ENCODE results near the gene C2CD2.

Gene C2CD2

DNA sequence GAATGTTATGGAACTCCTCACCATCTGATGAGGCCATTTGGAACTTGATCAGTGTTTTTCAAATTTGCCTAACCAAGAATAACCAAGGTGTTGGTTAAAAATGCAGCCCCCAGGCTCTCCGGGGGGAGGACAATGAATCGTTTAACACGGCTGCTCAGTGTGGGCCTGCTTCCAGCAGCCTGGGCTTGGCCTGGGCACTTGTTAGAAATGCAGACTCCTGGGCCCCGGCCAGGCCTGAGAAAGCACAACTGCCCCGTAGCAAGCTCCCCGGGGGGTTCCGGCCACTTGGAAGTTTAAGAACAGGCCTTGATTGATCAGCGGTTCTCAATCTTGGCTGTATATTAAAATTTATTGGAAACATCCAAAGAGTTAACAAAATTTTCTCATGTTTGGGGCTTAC, 22.8 kb upstream of the C2CD2 start:
- DNase-seq (ENCODE audit: low read depth): no peak
- no peak overlapping the region for H3K4me3 ChIP-seq (ENCODE audit: low read depth, low read length)

DNA sequence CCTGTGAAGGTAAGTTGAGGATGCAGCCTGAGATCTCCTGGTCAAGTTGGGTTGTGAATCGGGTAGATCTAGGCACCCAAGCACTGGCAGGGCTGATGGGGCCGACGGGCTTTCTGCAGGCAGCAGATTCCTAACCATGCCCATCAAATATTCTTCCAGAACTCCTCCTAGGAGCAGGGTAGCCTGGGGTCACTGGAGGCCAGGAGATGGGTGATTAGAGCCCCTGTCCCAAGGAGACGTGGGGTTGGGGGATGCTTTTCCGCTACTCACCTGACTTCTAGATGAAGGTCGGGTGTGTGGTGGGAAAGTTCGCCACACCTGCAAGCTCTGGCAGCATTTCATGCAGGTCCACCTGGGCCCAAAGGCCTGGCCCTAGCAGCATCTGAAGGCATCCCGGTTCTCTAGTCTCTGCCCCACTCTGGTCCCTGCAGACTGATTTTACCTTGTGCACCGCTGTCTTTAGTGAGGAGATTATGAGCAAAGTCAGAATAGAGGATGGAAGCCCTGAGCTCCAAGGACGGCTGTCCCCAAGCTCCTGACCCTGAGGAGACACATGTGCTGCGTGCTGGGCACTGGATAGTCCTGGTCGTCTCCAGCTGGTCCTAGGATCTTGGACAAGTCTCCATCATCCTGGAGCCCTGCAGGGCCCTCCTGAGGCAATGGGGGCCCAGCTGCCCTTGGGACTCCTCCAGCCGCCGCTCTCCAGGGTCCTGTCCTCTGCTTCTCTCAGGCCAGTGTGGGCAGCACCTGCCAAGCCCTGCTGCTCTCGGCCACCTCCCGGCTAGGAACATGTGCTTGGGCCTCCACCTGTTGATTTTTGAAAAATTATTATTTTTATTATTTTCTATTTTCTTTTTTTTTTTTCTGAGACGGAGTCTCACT, 21.8 kb upstream of the C2CD2 start:
- no peak for DNase-seq (ENCODE audit: low read depth)
- H3K4me3 ChIP-seq (ENCODE audit: low read depth, low read length): no peak overlapping the region

DNA sequence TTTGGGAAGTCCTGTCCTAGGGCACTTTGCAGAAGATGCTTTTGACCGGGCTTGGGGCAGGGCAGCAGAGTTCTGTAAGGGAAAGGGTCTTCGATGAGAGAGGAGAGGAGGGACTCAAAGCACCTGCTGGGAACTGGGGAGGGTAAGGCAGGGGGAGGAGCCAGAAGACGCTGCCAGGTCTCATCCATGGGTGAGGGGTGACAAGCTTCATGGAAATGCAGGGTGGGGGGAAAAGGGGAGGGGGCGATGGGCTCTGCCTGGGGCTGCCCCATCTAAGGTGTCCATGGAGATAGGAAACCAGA, 20.9 kb upstream of the C2CD2 start:
- H3K4me3 ChIP-seq (ENCODE audit: low read depth, low read length): no peak overlapping the region
- DNase-seq (ENCODE audit: low read depth): no peak

DNA sequence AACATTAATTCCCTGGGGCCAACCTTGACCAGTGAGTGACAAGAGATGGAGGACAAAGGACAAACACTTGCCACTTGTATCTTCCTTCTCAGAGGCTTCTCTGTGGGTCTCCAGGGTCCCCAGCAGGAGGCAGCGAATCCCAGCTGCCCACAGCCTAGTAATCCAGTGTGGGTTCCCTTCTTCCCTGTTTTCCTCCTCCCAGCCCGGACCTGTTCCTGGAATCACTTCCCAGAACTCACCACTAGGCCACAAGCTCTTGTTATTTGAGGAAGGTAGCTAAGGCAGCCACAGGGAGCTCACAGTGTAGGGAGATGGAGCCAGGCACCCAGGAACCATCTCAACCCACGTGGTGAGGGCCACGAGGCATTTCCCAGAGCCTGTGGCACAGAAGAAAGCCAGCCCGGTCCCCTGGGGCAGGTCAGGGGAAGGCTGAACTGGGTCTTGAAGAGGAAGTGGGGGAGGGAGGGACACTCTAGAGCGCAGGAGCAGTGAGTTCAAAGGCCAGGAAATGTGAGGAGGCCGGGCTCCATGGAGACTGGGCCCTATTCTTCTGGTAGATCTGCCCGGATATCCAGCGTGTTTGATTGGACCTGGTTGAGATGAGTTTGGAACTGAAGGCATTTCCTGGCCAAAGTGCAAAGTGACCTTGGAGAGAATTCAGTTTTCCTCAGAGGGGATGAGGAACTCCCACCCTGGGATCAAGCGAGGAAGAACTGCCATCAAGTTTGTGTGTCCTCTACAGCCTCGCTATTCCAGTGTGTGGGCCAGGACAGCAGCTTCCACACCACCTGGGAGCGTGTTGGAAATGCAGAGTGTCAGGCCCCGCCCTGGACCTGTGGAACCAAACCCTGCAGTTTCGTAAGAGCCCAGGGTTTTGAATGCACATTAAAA, 20.3 kb upstream of the C2CD2 start:
- no peak for DNase-seq (ENCODE audit: low read depth)
- H3K4me3 ChIP-seq (ENCODE audit: low read depth, low read length): no peak overlapping the region

DNA sequence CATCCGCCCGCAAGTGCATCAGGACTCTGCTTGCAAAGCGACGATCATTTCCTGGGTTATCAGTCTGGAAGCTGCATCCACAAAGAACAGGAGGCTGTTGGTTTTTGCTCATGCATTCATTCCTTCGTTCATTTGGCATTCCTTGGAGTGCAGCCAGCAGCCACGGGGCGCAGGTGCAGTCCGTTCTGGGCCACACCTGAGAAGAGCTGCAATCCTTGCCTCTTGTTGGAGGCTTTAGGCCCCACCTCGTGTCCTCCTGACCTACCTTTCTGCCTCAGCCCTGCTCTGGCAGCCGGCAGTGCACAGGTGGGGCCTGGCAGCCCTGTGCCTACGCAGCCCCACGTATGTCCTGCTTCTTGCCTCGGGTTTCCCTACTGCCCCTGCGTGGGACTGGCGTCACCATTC, 19.6 kb upstream of the C2CD2 start:
- H3K4me3 ChIP-seq (ENCODE audit: low read depth, low read length): no peak overlapping the region
- DNase-seq (ENCODE audit: low read depth): no peak

DNA sequence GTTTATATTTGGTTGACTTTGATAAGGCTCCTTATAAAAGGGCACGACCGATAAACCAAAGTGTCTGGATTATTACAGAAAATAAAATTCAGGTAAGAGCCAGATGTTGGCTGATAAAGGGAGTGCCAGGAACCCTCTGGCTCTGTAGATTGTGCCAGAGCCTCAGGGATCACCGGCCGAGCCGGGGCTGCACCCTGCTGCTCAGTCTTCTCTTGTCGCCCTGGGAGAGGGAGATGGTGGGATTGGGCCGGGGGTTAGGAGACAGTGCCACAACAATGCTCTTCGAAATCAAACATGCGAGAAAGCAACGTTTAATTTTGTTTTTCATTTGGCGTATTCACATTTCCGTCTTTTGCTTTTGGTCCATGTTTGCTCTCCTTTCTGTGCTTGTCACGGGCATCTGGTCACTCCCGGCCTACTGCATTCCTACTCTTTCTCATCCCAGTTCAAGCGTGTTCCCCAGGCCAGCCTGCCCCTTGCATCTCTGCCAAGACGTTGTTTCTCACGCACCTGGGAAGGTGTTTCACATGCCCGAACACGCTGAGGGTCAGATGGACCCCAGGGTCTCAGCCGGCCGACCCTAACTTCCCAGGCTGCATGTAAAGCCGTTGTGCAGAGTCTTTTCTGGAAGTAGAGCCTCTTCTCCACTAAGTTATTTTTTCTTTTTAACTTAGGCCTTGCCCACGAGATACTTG, 18.8 kb upstream of the C2CD2 start:
- no peak overlapping the region for H3K4me3 ChIP-seq (ENCODE audit: low read depth, low read length)
- DNase-seq (ENCODE audit: low read depth): no peak

DNA sequence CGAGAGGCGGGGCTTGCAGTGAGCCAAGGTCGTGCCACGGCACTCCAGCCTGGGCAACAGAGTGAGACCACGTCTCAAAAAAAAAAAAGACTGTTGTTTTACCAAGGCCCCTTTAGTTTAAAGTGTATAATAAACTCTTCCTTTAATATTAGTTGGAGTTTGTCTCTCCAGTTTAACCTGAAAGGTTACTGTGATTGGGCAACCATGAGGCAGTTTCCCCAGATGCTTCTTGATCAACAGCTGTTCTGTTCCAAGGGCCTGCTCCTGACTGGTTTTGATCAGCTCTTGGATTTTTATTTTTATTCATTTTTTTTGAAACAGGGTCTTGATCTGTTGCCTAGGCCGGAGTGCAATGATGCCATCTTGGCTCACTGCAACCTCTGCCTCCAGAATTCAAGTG, 18.1 kb upstream of the C2CD2 start:
- DNase-seq (ENCODE audit: low read depth): no peak
- H3K4me3 ChIP-seq (ENCODE audit: low read depth, low read length): no peak overlapping the region

DNA sequence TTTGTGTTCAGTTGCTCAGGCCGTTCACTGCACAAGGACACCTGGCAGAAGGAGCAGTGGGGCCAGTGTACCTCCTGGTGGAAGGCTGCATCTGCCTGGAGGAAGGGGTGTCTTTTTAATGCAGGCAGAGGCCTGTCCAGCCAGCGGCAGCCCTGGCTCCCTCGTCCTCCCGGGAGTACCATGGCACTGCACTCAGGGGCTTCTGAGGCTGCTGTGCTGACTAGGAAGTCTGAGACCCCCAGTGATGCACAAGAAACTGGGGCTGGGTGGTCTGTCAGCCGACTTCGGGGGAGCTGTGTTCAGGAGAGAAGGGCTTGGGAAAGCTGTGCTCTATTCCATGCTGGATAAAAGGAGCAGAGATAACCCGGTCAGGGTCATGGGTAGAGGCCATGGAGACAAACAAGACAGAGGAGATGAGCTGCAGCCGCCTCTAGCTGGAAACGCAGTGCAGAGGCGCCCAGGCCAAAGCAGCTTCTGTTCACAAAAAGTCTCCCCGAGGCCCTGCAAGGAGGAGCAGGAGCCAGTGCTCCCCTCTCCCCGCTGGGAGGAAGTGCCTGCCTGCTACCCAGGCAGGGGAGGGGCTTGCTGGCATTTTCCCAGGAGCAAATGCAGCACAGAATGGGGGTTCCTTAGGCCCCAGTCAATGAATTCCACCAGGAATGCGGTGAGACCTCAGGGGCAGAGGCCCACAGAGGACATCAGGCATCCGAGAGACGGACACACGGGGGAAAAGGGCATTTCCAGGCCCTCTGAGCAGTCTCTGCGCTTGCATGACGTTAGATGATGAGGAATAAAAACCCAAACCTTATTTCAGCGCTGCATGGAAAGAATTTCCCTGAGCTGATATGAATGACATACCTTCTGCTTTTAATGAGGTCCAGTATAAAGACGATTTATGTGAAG, 17.2 kb upstream of the C2CD2 start:
- no peak for DNase-seq (ENCODE audit: low read depth)
- H3K4me3 ChIP-seq (ENCODE audit: low read depth, low read length): no peak overlapping the region

DNA sequence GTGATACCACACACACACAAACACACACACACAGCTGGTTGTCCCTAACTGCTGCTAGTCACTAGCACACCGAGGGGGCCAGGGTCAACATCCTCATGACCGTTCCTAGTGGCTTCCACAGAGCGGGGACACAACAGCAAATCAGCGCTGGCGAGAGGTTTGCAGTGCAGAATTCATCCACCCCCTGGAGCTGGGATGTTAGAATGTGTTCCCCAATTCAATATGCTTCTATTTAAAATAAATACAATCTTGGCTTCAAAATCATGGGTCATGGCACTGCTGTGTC, 16.2 kb upstream of the C2CD2 start:
- no peak for DNase-seq (ENCODE audit: low read depth)
- no peak overlapping the region for H3K4me3 ChIP-seq (ENCODE audit: low read depth, low read length)

DNA sequence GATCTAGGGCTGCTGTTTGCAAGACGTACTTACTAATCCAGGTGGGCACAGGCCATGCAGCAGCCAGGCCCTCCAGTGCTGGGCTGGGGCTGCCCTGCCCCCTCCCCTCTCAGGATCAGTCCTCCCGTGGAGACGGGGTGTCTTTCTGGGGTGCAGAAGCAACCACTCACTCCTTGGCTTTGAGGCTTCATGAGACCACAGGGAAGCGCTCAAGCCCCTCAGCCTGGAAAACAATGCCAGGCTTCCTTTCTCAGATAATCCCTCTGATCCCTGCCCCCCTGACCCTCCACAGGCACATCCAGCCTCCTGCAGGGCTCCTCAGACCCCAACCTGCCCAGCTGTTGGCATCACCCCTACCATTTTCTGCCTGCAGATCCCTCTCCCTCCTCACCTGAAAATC, 13.9 kb upstream of the C2CD2 start:
- no peak overlapping the region for H3K4me3 ChIP-seq (ENCODE audit: low read depth, low read length)
- no peak for DNase-seq (ENCODE audit: low read depth)

DNA sequence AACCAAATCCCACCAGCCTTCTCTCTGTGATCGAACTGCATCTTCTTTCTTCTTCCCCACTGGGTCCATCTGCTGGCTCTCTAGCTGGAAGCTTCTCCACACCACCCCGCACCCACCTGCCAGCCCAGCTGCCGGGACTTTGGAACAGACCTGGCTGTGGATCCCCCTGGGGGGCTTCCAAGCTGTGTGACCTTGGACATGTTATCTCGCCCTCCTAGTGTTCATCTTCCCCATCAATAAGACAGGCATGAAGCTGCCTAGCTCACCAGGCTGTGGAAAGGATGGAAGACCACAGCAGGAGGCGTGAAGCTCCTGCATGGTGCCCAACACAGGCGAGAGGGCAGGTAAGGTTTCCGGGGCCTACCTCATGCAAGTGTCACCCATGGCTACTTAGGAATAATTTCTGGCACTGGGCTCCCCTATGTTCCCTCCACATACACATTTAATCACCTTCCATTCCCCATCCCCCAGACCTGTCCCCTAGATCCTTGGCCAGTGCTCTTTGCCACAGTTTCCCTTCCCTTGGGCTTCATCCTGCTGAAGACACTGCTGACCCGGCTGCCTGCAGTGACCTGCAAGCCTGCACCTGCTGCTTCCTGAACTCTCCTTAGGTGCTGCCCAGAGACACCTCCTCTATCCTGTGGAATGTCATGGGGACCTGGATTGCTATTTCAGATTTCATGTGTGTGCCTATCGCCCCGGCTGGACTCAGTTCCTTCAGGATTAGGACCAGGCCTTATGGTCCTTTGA, 13.2 kb upstream of the C2CD2 start:
- DNase-seq (ENCODE audit: low read depth): no peak
- H3K4me3 ChIP-seq (ENCODE audit: low read depth, low read length): no peak overlapping the region

DNA sequence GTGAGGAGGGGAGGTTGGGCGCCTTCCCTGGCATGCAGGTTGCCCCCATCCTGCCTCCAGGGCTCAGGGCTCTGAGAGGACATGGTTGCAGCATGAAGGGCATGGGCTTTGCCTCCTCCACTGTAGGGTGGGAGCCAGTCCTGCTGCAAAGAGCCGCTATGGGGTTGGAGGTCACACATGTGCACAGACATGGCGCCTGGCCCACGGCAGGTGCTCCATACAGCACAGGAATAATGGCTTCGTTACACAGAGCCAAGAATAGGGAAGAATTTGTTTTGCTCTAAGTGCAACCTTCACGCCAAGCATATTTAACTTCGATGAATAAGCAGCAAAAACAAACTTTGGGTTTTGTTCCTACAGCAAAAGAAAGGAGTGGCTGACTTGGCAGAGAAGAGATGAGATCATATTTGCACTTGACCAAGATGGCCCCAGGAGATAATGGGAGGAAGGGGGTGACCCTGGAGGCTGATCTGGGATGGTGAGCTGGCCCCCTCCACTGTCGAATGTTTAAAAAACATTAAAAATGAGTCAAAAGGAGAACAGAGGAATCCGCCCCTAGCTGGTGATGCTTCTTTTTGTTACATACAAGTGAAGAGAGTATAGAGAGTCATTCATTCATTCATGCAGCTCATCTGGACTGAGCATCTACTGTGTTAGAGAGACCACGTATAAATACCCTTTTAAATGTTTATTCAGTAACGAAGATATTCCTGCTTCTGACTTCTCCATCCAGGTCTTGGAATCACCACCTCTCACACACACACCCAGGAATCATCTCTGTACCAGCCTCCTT, 12.4 kb upstream of the C2CD2 start:
- no peak for DNase-seq (ENCODE audit: low read depth)
- no peak overlapping the region for H3K4me3 ChIP-seq (ENCODE audit: low read depth, low read length)

DNA sequence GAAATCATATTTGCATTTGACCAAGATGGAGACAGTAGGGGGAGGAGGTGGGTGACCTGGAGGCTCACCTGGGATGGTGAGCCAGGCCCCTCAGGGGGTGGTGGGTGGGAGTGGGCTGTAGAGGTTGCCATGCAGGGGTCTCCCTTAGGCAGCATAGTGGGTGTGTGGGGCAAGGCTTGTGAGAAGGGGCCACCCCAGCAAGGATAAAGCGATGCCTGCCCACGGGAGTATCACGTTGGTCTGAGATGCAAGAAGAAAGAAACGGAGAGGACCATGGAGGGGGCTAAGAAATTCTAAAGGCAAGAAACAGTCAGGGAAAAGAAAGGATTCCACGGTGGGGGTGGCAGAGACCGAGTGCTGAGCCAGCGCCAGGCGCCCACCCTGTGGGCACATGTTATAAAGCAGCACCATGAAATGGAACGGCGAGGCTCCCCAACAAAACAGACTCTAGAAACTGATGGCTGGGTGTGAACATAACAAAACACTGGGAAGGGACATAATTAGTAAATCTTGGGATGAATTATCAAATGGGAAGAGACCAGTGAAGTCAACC, 11.7 kb upstream of the C2CD2 start:
- no peak for DNase-seq (ENCODE audit: low read depth)
- no peak overlapping the region for H3K4me3 ChIP-seq (ENCODE audit: low read depth, low read length)

DNA sequence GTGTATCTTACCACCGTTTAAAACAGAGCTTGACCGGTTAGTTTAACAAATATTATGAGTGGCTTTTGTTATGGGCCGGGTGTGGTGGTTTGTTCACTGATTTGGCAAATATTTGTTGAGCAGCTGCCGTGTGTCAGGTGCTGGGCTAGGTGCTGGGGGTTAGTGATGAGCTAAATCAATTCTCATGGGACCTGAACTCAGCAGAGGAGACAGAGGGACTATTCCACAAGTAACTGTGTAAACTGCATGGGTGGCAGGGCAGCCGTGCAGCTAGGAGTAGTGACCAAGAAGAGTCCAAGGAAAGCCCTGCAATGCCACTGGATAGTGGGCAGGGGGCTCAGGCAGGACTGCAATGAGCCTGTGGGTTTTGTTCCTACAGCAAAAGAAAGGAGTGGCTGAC, 11.2 kb upstream of the C2CD2 start:
- no peak overlapping the region for H3K4me3 ChIP-seq (ENCODE audit: low read depth, low read length)
- DNase-seq (ENCODE audit: low read depth): no peak

DNA sequence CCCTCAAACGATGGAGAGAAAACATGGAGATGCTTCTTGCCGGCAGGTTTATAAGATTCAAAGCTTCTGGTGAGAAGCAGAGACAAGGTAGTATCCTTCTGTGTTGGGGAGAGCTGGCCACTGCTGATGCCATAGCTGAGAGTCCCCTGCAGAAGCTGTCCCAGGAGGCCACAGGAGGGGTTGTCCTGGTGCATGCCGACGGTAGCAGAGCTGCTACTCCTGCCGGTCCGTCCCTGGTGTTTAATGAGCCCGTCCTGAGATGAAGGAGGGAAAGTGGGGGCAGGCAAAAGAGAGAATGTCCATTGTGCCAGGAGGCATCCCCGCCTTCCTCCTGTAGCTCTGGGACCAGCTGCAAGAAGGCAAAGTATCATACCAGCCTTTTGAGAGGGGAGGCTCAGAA, 10.4 kb upstream of the C2CD2 start:
- DNase-seq (ENCODE audit: low read depth): no peak
- no peak overlapping the region for H3K4me3 ChIP-seq (ENCODE audit: low read depth, low read length)

DNA sequence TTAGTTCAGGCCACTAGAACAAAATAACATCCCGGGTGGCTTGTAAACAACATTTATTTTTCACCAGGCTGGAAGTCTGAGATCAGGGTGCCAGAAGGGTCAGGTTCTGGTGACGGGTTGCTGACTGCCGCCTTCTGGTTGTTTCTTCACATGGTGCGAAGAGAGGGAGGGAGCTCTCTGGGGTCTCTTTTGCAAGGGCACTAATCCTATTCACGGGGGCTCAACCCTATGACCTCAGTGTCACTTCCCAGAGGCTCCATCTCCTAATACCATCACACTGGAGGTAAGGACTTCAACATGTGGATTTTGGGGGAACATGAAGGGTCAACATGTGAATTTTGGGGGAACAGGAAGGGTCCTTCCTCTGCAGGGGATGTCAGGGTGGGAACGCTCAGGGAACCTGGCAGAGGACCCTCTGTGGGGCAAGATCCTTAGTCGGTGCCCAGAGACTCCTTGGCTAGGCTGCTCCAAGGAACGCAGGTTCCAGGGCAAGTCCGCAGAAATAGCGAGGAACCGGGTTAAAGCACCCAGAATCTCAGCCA, 8.7 kb upstream of the C2CD2 start:
- H3K4me3 ChIP-seq (ENCODE audit: low read depth, low read length): no peak overlapping the region
- no peak for DNase-seq (ENCODE audit: low read depth)

DNA sequence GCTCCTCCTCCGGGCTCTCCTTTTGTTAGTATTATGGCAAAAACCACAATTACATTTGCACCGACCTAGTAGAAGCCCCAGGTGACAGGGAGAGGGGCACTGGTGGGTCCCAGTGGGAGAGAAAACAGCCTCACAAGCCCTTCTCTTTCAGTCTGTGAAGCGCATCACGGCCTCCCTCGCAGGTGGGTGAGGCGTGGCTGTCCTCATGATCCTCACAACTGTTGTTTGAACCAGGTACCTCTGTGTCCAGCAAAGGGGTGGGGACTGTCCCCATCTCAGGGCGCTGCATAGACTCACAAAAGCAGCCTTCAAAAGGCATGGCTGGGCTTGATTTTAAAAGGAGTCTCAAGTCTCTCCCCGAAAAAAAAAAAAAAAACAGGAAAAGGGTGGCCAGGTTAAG, 7.9 kb upstream of the C2CD2 start:
- DNase-seq (ENCODE audit: low read depth): no peak
- H3K4me3 ChIP-seq (ENCODE audit: low read depth, low read length): no peak overlapping the region

DNA sequence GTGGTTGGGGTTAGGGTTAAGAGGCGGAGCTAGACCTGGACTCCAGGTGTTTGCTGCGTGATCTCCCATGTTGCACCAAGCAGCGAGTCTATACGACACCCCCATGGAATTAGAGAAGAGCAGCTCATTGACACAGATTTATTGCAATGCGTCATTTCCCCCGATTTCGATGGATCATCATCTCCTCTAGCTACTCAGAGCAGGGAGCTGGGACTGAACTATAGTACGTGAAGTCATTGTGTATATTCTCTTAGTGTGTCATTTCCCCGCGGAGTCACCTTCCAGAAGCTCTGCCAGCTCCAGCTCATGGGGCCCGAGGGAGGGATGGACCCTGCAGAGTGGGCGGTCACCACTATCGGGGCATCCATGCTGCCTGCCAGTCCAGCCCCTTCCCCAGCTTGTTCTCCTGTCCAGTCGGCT, 7.5 kb upstream of the C2CD2 start:
- H3K4me3 ChIP-seq (ENCODE audit: low read depth, low read length): no peak overlapping the region
- peak; percentile 65 for DNase-seq (ENCODE audit: low read depth)
